ENCODE results near the gene SPPL2C.

DNA sequence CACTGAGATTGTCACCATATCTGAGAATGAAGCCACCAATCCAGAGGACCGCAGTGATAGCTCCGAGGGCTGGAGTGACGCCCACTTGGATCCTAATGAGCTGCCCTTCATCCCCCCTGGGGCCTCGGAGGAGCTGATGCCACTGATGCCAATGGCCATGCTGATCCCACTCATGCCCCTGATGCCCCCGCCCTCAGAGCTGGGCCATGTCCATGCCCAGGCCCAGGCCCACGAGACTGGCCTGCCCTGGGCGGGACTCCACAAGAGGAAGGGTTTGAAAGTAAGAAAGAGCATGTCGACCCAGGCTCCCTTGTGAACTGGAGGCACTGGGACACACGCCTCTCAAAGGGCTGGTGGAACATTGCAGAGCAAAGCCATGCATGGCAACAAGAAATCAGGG lies 2.0 kb downstream of the SPPL2C start:
- TF ChIP-seq, protein P1, sequence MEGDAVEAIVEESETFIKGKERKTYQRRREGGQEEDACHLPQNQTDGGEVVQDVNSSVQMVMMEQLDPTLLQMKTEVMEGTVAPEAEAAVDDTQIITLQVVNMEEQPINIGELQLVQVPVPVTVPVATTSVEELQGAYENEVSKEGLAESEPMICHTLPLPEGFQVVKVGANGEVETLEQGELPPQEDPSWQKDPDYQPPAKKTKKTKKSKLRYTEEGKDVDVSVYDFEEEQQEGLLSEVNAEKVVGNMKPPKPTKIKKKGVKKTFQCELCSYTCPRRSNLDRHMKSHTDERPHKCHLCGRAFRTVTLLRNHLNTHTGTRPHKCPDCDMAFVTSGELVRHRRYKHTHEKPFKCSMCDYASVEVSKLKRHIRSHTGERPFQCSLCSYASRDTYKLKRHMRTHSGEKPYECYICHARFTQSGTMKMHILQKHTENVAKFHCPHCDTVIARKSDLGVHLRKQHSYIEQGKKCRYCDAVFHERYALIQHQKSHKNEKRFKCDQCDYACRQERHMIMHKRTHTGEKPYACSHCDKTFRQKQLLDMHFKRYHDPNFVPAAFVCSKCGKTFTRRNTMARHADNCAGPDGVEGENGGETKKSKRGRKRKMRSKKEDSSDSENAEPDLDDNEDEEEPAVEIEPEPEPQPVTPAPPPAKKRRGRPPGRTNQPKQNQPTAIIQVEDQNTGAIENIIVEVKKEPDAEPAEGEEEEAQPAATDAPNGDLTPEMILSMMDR (IDR thresholded peaks at IDR 0.05; ENCODE audit: insufficient read depth, low read length, poor library complexity, severe bottlenecking) = no peak
- TF ChIP-seq EZH2phosphoT487 (conservative IDR thresholded peaks at IDR 0.05; ENCODE audit: low read length) = no peak
